ENCODE results near the gene PAQR9.

PAQR9 gene

DNA sequence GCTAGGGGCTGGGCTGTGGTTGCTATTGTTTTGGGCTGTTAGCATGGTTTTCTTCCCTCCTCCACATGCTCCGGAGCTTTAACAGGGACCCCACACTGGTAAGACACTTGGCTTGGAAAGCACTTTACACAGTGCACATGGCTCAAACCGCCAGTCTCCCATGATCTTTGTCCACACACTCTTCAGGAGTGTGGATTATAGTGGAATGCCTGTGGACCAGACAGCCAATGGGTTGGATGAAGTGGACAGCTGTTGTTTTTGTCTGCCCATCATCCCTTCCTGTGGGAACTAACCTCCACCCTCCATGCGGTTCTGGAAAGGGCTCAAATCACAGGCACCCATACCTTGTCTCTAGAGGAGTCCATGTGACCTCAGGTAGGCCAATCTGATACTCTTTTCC lies 10.0 kb downstream of the PAQR9 start:
- H3K9ac ChIP-seq (ENCODE audit: low read depth in 1 of 2, low read length in 2 of 2): no peak overlapping the region
- H3K27me3 ChIP-seq (ENCODE audit: control insufficient read depth in 1 of 2, insufficient read depth in 2 of 2, low read length in 2 of 2): peaks cover 8 to 19% of the 10 kb centered on the region in 2 donors
- H3K36me3 ChIP-seq (ENCODE audit: control insufficient read depth in 1 of 2, insufficient read depth in 2 of 2, low read length in 2 of 2): no peaks in the 10 kb centered on the region
- H3K4me1 ChIP-seq (ENCODE audit: control insufficient read depth in 1 of 2, insufficient read depth in 2 of 2, low read length in 2 of 2): no peaks in the 10 kb centered on the region
- no peak overlapping the region for H3K27ac ChIP-seq (ENCODE audit: low read depth, low read length)
- no peak overlapping the region for H3K4me3 ChIP-seq (ENCODE audit: low read depth in 1 of 2, low read length in 2 of 2)
- H3K9me3 ChIP-seq (ENCODE audit: control insufficient read depth in 1 of 2, low read length in 2 of 2): no peaks in the 10 kb centered on the region

DNA sequence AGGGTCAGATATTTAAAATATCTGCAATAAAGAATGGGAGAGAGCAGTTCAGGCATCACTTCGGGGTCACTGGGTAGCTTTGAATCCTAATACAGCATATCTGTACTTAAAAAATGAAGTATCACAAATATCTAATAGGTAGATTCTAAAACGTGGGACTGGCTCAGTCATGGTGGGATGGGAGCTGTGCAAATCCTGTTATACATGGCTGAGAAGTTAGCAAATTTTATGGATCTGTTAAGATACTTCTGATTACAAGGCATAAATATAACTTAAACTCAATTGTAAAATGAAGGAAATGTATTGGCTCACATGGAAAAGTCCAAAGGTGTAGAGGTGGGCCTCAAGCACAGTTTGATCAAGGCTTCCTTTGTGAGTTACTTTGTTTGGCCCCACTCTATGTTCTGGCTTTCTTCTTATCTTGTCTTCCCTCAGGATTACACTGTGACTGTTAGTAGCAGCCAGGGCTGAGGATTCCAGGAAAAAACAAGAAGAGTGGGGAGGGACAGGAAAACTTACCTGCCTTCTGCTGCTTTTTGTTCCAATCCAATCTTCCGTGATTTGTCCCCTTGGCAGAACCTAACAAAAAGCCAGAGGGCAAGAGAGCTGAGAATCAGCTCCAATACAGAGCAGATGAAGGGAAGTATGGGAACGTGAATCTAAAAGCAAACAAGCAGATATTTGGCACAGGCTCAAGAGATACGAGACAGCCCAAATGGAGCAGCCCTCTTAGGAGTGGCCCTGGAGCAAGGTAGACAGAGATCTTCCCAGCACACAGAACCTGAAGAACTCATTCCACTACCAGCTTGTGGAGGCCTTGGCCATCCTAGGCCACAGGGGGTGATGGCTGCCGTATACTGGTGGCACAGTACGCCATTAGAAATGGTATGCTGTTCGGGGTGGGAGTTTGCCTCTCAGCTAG lies 10.9 kb downstream of the PAQR9 start:
- Histone ChIP-seq H3K9ac (ENCODE audit: low read depth in 1 of 2, low read length in 2 of 2) (no peak overlapping the region), H3K9me3 (ENCODE audit: control insufficient read depth in 1 of 2, low read length in 2 of 2) (no peaks in the 10 kb centered on the region), H3K36me3 (ENCODE audit: control insufficient read depth in 1 of 2, insufficient read depth in 2 of 2, low read length in 2 of 2) (no peaks in the 10 kb centered on the region), H3K27me3 (ENCODE audit: control insufficient read depth in 1 of 2, insufficient read depth in 2 of 2, low read length in 2 of 2) (peaks cover 8 to 21% of the 10 kb centered on the region in 2 donors), H3K27ac (ENCODE audit: low read depth, low read length) (no peak overlapping the region), H3K4me3 (ENCODE audit: low read depth in 1 of 2, low read length in 2 of 2) (no peak overlapping the region), H3K4me1 (ENCODE audit: control insufficient read depth in 1 of 2, insufficient read depth in 2 of 2, low read length in 2 of 2) (no peaks in the 10 kb centered on the region)

- H3K27me3 ChIP-seq (ENCODE audit: control insufficient read depth in 1 of 2, insufficient read depth in 2 of 2, low read length in 2 of 2): peaks cover 14 to 22% of the 10 kb centered on the region in 2 donors
- no peaks in the 10 kb centered on the region for H3K9me3 ChIP-seq (ENCODE audit: control insufficient read depth in 1 of 2, low read length in 2 of 2)
- no peaks in the 10 kb centered on the region for H3K36me3 ChIP-seq (ENCODE audit: control insufficient read depth in 1 of 2, insufficient read depth in 2 of 2, low read length in 2 of 2)
- H3K27ac ChIP-seq (ENCODE audit: low read depth, low read length): no peak overlapping the region
- no peak overlapping the region for H3K4me3 ChIP-seq (ENCODE audit: low read depth in 1 of 2, low read length in 2 of 2)
- no peaks in the 10 kb centered on the region for H3K4me1 ChIP-seq (ENCODE audit: control insufficient read depth in 1 of 2, insufficient read depth in 2 of 2, low read length in 2 of 2)
- H3K9ac ChIP-seq (ENCODE audit: low read depth in 1 of 2, low read length in 2 of 2): no peak overlapping the region
Observed at GRCh38 chr3:142951794-142952193, 11.7 kb downstream of the PAQR9 start.

- Histone ChIP-seq H3K4me3 (ENCODE audit: low read depth in 1 of 2, low read length in 2 of 2) (no peak overlapping the region), H3K27me3 (ENCODE audit: control insufficient read depth in 1 of 2, insufficient read depth in 2 of 2, low read length in 2 of 2) (peaks cover 14 to 19% of the 10 kb centered on the region in 2 donors), H3K4me1 (ENCODE audit: control insufficient read depth in 1 of 2, insufficient read depth in 2 of 2, low read length in 2 of 2) (no peaks in the 10 kb centered on the region), H3K27ac (ENCODE audit: low read depth, low read length) (no peak overlapping the region), H3K9ac (ENCODE audit: low read depth in 1 of 2, low read length in 2 of 2) (no peak overlapping the region), H3K36me3 (ENCODE audit: control insufficient read depth in 1 of 2, insufficient read depth in 2 of 2, low read length in 2 of 2) (no peaks in the 10 kb centered on the region), H3K9me3 (ENCODE audit: control insufficient read depth in 1 of 2, low read length in 2 of 2) (no peaks in the 10 kb centered on the region)
Observed at GRCh38 chr3:142950972-142951371, 12.5 kb downstream of the PAQR9 start.

DNA sequence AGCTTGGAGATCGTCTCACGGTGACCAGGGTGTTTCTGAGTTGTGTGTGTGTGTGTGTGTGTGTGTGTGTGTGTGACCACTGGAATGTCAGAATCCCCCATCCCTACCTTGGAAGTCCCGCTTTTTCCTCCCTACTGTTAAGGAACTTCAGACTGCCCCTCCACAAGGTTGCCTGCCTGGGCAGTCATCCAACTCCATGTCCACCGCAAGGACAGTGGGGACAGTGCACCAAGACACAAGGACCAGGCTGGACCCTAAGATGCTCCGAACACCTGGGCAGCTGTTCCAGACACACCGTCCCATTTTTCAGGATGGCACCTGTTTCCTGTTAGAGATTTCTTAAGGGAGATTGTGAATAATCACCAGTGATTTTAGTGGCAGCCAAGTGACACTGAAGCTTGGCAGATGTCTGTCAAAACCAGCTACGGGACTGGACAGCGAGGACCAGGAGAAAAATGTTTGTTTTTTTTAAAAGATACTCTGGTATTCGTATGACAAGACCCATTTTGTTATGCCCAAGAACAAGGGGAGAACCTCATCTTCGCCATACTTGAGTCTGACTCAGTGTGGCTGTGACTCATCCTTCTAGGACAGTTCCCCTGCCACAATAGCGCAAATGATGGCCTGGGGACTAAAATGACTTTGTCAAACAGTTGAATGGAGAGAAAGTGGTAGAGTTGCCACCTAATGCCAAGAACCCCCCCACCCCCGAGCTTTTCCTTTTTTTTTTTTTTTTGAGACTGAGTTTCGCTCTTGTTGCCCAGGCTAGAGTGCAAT lies 15.5 kb downstream of the PAQR9 start:
- Histone ChIP-seq H3K4me3 (ENCODE audit: low read depth in 1 of 2, low read length in 2 of 2) (no peak overlapping the region), H3K9me3 (ENCODE audit: control insufficient read depth in 1 of 2, low read length in 2 of 2) (no peaks in the 10 kb centered on the region), H3K4me1 (ENCODE audit: control insufficient read depth in 1 of 2, insufficient read depth in 2 of 2, low read length in 2 of 2) (peaks cover 0 to 3% of the 10 kb centered on the region in 2 donors), H3K27ac (ENCODE audit: low read depth, low read length) (no peak overlapping the region), H3K36me3 (ENCODE audit: control insufficient read depth in 1 of 2, insufficient read depth in 2 of 2, low read length in 2 of 2) (no peaks in the 10 kb centered on the region), H3K9ac (ENCODE audit: low read depth in 1 of 2, low read length in 2 of 2) (no peak overlapping the region), H3K27me3 (ENCODE audit: control insufficient read depth in 1 of 2, insufficient read depth in 2 of 2, low read length in 2 of 2) (peaks cover 14% of the 10 kb centered on the region in 2 donors)

DNA sequence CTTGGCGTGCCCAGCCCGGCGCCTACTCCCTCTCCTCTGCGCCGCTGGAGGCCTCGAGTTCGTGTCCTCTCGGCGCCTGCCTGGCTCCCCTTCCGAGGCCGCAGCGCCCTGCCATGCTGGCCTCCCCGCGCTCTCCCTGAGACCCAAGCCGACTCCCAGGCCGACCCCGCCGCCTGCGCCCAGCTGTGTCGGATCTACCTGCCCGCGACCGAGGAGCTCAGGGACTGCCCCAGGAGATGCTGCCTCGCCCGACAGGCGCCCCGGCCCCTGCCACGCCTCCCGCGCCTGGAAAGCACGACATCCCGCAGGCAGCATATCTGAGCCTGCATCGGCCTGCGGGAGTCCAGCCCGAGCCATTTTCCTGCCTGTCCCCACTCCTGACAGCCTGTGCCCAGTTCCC lies 16.1 kb downstream of the PAQR9 start:
- Histone ChIP-seq H3K27ac (ENCODE audit: low read depth, low read length) (no peak overlapping the region), H3K9me3 (ENCODE audit: control insufficient read depth in 1 of 2, low read length in 2 of 2) (no peaks in the 10 kb centered on the region), H3K4me1 (ENCODE audit: control insufficient read depth in 1 of 2, insufficient read depth in 2 of 2, low read length in 2 of 2) (peaks cover 0 to 3% of the 10 kb centered on the region in 2 donors), H3K4me3 (ENCODE audit: low read depth in 1 of 2, low read length in 2 of 2) (peak overlapping the region in 1 of 2 donors; percentile 15), H3K9ac (ENCODE audit: low read depth in 1 of 2, low read length in 2 of 2) (no peak overlapping the region), H3K36me3 (ENCODE audit: control insufficient read depth in 1 of 2, insufficient read depth in 2 of 2, low read length in 2 of 2) (no peaks in the 10 kb centered on the region), H3K27me3 (ENCODE audit: control insufficient read depth in 1 of 2, insufficient read depth in 2 of 2, low read length in 2 of 2) (peaks cover 8 to 14% of the 10 kb centered on the region in 2 donors)

GRCh38 chr3:142946861-142947260 lies 16.6 kb downstream of the PAQR9 start:
- Histone ChIP-seq H3K36me3 (ENCODE audit: control insufficient read depth in 1 of 2, insufficient read depth in 2 of 2, low read length in 2 of 2) (no peaks in the 10 kb centered on the region), H3K9me3 (ENCODE audit: control insufficient read depth in 1 of 2, low read length in 2 of 2) (no peaks in the 10 kb centered on the region), H3K4me3 (ENCODE audit: low read depth in 1 of 2, low read length in 2 of 2) (no peak overlapping the region), H3K9ac (ENCODE audit: low read depth in 1 of 2, low read length in 2 of 2) (no peak overlapping the region), H3K27me3 (ENCODE audit: control insufficient read depth in 1 of 2, insufficient read depth in 2 of 2, low read length in 2 of 2) (peaks cover 6 to 14% of the 10 kb centered on the region in 2 donors), H3K4me1 (ENCODE audit: control insufficient read depth in 1 of 2, insufficient read depth in 2 of 2, low read length in 2 of 2) (peaks cover 0 to 3% of the 10 kb centered on the region in 2 donors), H3K27ac (ENCODE audit: low read depth, low read length) (no peak overlapping the region)

DNA sequence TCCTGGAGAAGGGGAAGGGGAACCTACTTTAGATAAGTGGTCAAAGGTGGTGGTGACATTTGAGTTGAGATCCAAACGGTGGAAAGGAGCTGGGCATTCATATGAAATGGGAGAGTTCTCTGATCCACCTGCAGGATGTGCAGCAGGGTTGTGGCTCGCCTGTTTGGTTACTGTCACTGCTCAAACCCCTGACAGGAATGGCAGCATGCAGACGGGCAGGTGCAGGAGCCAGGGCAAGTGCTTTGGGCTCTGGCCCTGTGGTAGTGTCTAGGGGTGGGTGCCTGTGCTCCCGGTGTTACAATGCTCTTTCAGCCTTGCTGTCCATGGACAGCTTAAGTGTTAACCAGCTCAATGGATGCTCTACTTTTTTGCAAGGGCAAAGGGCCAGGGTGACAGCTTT lies 18.5 kb downstream of the PAQR9 start:
- Histone ChIP-seq H3K4me3 (ENCODE audit: low read depth in 1 of 2, low read length in 2 of 2) (no peak overlapping the region), H3K36me3 (ENCODE audit: control insufficient read depth in 1 of 2, insufficient read depth in 2 of 2, low read length in 2 of 2) (no peaks in the 10 kb centered on the region), H3K4me1 (ENCODE audit: control insufficient read depth in 1 of 2, insufficient read depth in 2 of 2, low read length in 2 of 2) (peaks cover 0 to 3% of the 10 kb centered on the region in 2 donors), H3K9me3 (ENCODE audit: control insufficient read depth in 1 of 2, low read length in 2 of 2) (no peaks in the 10 kb centered on the region), H3K27me3 (ENCODE audit: control insufficient read depth in 1 of 2, insufficient read depth in 2 of 2, low read length in 2 of 2) (peaks cover 6 to 14% of the 10 kb centered on the region in 2 donors), H3K27ac (ENCODE audit: low read depth, low read length) (no peak overlapping the region), H3K9ac (ENCODE audit: low read depth in 1 of 2, low read length in 2 of 2) (no peak overlapping the region)

DNA sequence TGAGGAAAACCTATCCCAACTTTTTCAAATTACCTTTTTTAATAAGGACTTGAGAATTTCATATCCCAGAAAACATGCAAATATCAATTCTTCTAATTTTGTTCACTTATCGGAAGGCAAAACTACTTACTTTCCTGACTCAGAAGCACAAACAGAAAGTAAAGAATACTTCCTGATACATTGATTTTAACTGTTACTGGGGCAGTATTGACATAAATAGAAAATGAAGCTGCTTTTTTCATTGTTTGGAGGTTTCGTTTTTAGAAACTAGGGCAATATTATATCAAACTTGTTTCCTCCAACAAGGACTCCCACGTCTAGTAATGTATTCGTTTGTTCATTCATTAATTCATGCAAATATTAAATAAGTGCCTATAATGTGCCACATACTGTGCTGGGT lies 19.1 kb downstream of the PAQR9 start:
- Histone ChIP-seq H3K27me3 (ENCODE audit: control insufficient read depth in 1 of 2, insufficient read depth in 2 of 2, low read length in 2 of 2) (peaks cover 6 to 14% of the 10 kb centered on the region in 2 donors), H3K27ac (ENCODE audit: low read depth, low read length) (no peak overlapping the region), H3K9me3 (ENCODE audit: control insufficient read depth in 1 of 2, low read length in 2 of 2) (no peaks in the 10 kb centered on the region), H3K36me3 (ENCODE audit: control insufficient read depth in 1 of 2, insufficient read depth in 2 of 2, low read length in 2 of 2) (no peaks in the 10 kb centered on the region), H3K4me3 (ENCODE audit: low read depth in 1 of 2, low read length in 2 of 2) (peak overlapping the region; percentile 44), H3K9ac (ENCODE audit: low read depth in 1 of 2, low read length in 2 of 2) (no peak overlapping the region), H3K4me1 (ENCODE audit: control insufficient read depth in 1 of 2, insufficient read depth in 2 of 2, low read length in 2 of 2) (peaks cover 0 to 3% of the 10 kb centered on the region in 2 donors)

DNA sequence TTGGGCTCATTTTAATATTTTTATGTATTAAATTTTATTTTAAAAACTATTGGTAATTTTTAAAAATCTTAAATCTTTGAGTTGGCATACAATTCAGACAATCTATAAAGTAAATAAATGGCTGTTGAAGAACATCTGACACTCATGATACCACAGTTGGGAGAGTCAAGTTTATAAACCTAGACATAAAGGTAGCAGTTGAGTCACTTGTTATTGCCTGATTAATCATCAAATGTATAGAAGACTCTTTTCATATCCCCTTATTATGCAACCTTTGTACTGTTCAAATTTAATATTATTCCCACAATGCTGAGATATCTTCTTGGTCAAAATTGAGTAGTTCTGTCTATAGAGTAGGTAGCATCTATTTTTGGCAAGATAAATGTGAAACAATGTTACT lies 19.6 kb downstream of the PAQR9 start:
- Histone ChIP-seq H3K9ac (ENCODE audit: low read depth in 1 of 2, low read length in 2 of 2) (no peak overlapping the region), H3K27ac (ENCODE audit: low read depth, low read length) (no peak overlapping the region), H3K9me3 (ENCODE audit: control insufficient read depth in 1 of 2, low read length in 2 of 2) (no peaks in the 10 kb centered on the region), H3K36me3 (ENCODE audit: control insufficient read depth in 1 of 2, insufficient read depth in 2 of 2, low read length in 2 of 2) (no peaks in the 10 kb centered on the region), H3K4me3 (ENCODE audit: low read depth in 1 of 2, low read length in 2 of 2) (peak overlapping the region; percentile 44), H3K27me3 (ENCODE audit: control insufficient read depth in 1 of 2, insufficient read depth in 2 of 2, low read length in 2 of 2) (peaks cover 6 to 14% of the 10 kb centered on the region in 2 donors), H3K4me1 (ENCODE audit: control insufficient read depth in 1 of 2, insufficient read depth in 2 of 2, low read length in 2 of 2) (peaks cover 0 to 3% of the 10 kb centered on the region in 2 donors)
